HCT116 (cell line): ENCODE results near the gene NDE1. TPM values are rescaled to one million over a fixed set of nuclear protein-coding genes. Genes with fewer than 3 reads are reported as not detected.

Experiments used
- ATAC-seq: fragments of 200-7000 bp; cut with Tn5 transposase; 2 replicates; pipeline ENCODE4 v1.9.1; 2020; ENCODE audit warnings: mild to moderate bottlenecking, moderate library complexity
- BruUV-seq: library from RNA; stranded (reverse); fragments of 400-500 nt; replicated peaks from 2 replicates; lab custom pipeline; 2021; lab: Mats Ljungman, UMichigan
- CTCF ChIA-PET: fragments of 300-600 bp; sonication (Branson Sonifier 250); formaldehyde crosslinking; loops from one replicate; lab custom pipeline; 2021; ENCODE audit warnings: antibody characterized with exemption; lab: Charles Lee
- POLR2A ChIA-PET: fragments of 300-600, 350-600 bp; sonication (Branson Sonifier 250); formaldehyde crosslinking; loops from one replicate; lab custom pipeline; 2021; ENCODE audit warnings: antibody characterized with exemption; lab: Charles Lee
- RAD21 ChIA-PET, 2 experiments: fragments of 300-600 bp; sonication (Branson Sonifier 250); formaldehyde crosslinking; loops; one replicate each; lab custom pipeline; 2023; ENCODE audit warnings: low total read pairs in 2 of 2; ENCODE audit not compliant: uncharacterized antibody in 2 of 2, unreplicated experiment in 2 of 2, low non-redundant PET in 1 of 2; lab: Charles Lee
- DNase-seq: peaks from one replicate; pipeline ENCODE4 v3.0.0-alpha.2; 2010; ENCODE audit warnings: low read depth, low spot score
- H2AFZ ChIP-seq: fragments of 200-600 bp; shearing (Covaris generic), sonication (generic); 2 replicates; pipeline ENCODE4 v1.6.1; 2017; ENCODE audit warnings: low read depth, mixed run types, mixed read lengths, antibody characterized with exemption, low read length; ENCODE audit not compliant: poor library complexity, severe bottlenecking
- H3K27ac ChIP-seq: 2 replicates; pipeline ENCODE4 v1.5.1; 2012; ENCODE audit warnings: low read depth, low read length
- H3K27me3 ChIP-seq: fragments of 200-600 bp; sonication (generic); 2 replicates; pipeline ENCODE4 v1.6.1; 2016; ENCODE audit warnings: mixed run types, low read length, mixed read lengths; ENCODE audit not compliant: insufficient read depth
- H3K36me3 ChIP-seq, 2 experiments: fragments of 200-500 bp in 1 of 2; fragments of 200-600 bp in 1 of 2; sonication (Bioruptor generic) in 1 of 2; sonication (generic) in 1 of 2; 2 replicates each; pipeline versions ENCODE4 v1.5.1 to v1.6.1; 2014 to 2016; ENCODE audit warnings: low read length in 2 of 2, inconsistent platforms in 1 of 2, mixed read lengths in 1 of 2, mixed run types in 1 of 2; ENCODE audit not compliant: insufficient read depth in 2 of 2, control insufficient read depth in 1 of 2
- H3K4me1 ChIP-seq, 2 experiments: fragments of 200-600 bp in 1 of 2; sonication (generic) in 1 of 2; 2 replicates each; pipeline versions ENCODE4 v1.5.1 to v1.6.1; 2012 to 2017; ENCODE audit warnings: low read length in 2 of 2, inconsistent platforms in 1 of 2, mild to moderate bottlenecking in 1 of 2, mixed read lengths in 1 of 2, mixed run types in 1 of 2, moderate library complexity in 1 of 2; ENCODE audit not compliant: insufficient read depth in 2 of 2, control insufficient read depth in 1 of 2
- H3K4me2 ChIP-seq: fragments of 200-600 bp; sonication (generic); 2 replicates; pipeline ENCODE4 v1.6.1; 2017; ENCODE audit warnings: mixed run types, low read length, mixed read lengths
- H3K4me3 ChIP-seq, 2 experiments: fragments of 200-600 bp in 1 of 2; sonication (generic) in 1 of 2; replicated peaks in 1 of 2; 2 replicates each; pipeline ENCODE4 v1.5.1; 2011 to 2016; ENCODE audit warnings: low read length in 2 of 2, control low read depth in 1 of 2, low read depth in 1 of 2, mild to moderate bottlenecking in 1 of 2, mixed read lengths in 1 of 2, mixed run types in 1 of 2
- H3K79me2 ChIP-seq: fragments of 200-600 bp; sonication (generic); 2 replicates; pipeline ENCODE4 v1.6.1; 2017; ENCODE audit warnings: mild to moderate bottlenecking, mixed run types, low read length, moderate library complexity, mixed read lengths; ENCODE audit not compliant: insufficient read depth
- H3K9ac ChIP-seq: fragments of 200-600 bp; sonication (generic); 2 replicates; pipeline ENCODE4 v1.6.1; 2016; ENCODE audit warnings: low read length, mixed read lengths
- H3K9me2 ChIP-seq: fragments of 200-600 bp; sonication (generic), shearing (Covaris generic); 2 replicates; pipeline ENCODE4 v1.6.1; 2017; ENCODE audit warnings: mixed run types, mild to moderate bottlenecking, moderate library complexity; ENCODE audit not compliant: insufficient read depth
- H3K9me3 ChIP-seq, 2 experiments: fragments of 200-500 bp in 1 of 2; fragments of 200-600 bp in 1 of 2; sonication (Bioruptor generic) in 1 of 2; sonication (generic) in 1 of 2; 2 replicates each; pipeline ENCODE4 v1.6.1; 2014 to 2017; ENCODE audit warnings: low read length in 2 of 2, mixed read lengths in 2 of 2, inconsistent platforms in 1 of 2, low read depth in 1 of 2, mild to moderate bottlenecking in 1 of 2, mixed run types in 1 of 2, moderate library complexity in 1 of 2; ENCODE audit not compliant: control insufficient read depth in 1 of 2, insufficient read depth in 1 of 2
- H4K20me1 ChIP-seq: fragments of 200-600 bp; sonication (generic), shearing (Covaris generic); 2 replicates; pipeline ENCODE4 v1.6.1; 2017; ENCODE audit warnings: mixed run types, mild to moderate bottlenecking, moderate library complexity; ENCODE audit not compliant: insufficient read depth
- CBX3 ChIP-seq: IDR thresholded peaks from 2 replicates; pipeline ENCODE4 v1.6.1; 2012; ENCODE audit warnings: low read depth
- CEBPB ChIP-seq: IDR thresholded peaks from 2 replicates; pipeline ENCODE4 v1.6.1; 2012; ENCODE audit warnings: low read depth
- EGR1 ChIP-seq: IDR thresholded peaks from 2 replicates; pipeline ENCODE4 v1.6.1; 2012; ENCODE audit warnings: low read depth
- ELF1 ChIP-seq: IDR thresholded peaks from 2 replicates; pipeline ENCODE4 v1.6.1; 2012; ENCODE audit warnings: low read depth, borderline replicate concordance
- EZH2phosphoT487 ChIP-seq: fragments of 200-600 bp; IDR thresholded peaks from 2 replicates; pipeline ENCODE4 v1.6.1; 2018; ENCODE audit warnings: antibody characterized with exemption, borderline replicate concordance
- POLR2A ChIP-seq: IDR thresholded peaks from 2 replicates; pipeline ENCODE4 v1.7.0; 2011; ENCODE audit warnings: borderline replicate concordance; ENCODE audit not compliant: insufficient read depth, insufficient read length; ENCODE audit errors: extremely low read depth
- POLR2AphosphoS5 ChIP-seq: IDR thresholded peaks from 2 replicates; pipeline ENCODE4 v1.6.1; 2011; ENCODE audit warnings: mild to moderate bottlenecking, low read depth, low read length, moderate library complexity
- RAD21 ChIP-seq: IDR thresholded peaks from 2 replicates; pipeline ENCODE4 v1.6.1; 2012; ENCODE audit warnings: low read depth, mild to moderate bottlenecking
- REST ChIP-seq: IDR thresholded peaks from 2 replicates; pipeline ENCODE4 v1.6.1; 2012; ENCODE audit warnings: low read depth
- SIN3A ChIP-seq: IDR thresholded peaks from 2 replicates; pipeline ENCODE4 v1.6.1; 2012; ENCODE audit warnings: low read depth
- SP1 ChIP-seq: IDR thresholded peaks from 2 replicates; pipeline ENCODE4 v1.6.1; 2012; ENCODE audit warnings: low read depth
- TCF7L2 ChIP-seq: IDR thresholded peaks from 2 replicates; pipeline ENCODE4 v1.7.0; 2011; ENCODE audit warnings: borderline replicate concordance, inconsistent platforms; ENCODE audit not compliant: insufficient read depth, insufficient read length; ENCODE audit errors: extremely low read depth
- ZBTB33 ChIP-seq: IDR thresholded peaks from 2 replicates; pipeline ENCODE4 v1.6.1; 2011; ENCODE audit warnings: mild to moderate bottlenecking, low read length, moderate library complexity; ENCODE audit not compliant: insufficient replicate concordance; ENCODE audit errors: extremely low read depth
- ZFX ChIP-seq: fragments of 450-650 bp; IDR thresholded peaks from 2 replicates; pipeline ENCODE4 v1.6.1; 2017
- intact Hi-C: fragments of 100-400 bp; cut with micrococcal nuclease; formaldehyde crosslinking; loops from 2 replicates; pipeline ENCODE4 v1.10.0; 2022
- total RNA-seq: library from RNA; stranded (reverse); gene quantifications from one replicate; pipeline ENCODE4 v1.2.1, GENCODE V29; 2021; ENCODE audit not compliant: unreplicated experiment
- TF ChIP-seq, protein P1 (sequence below): IDR thresholded peaks from 2 replicates; pipeline ENCODE4 v1.6.1; 2012

NDE1 gene
- total RNA-seq, 1 experiment from 2014 or later = 103 TPM

GRCh38 chr16:15708997-15709396, 59.0 kb downstream of the NDE1 start:
- DNase-seq (no peak), ATAC-seq (no peak)
- Histone ChIP-seq H3K9ac (no peak overlapping the region), H3K9me3 (no peaks in the 10 kb centered on the region), H4K20me1 (no peaks in the 10 kb centered on the region), H3K4me2 (no peak overlapping the region), H3K27ac (no peak overlapping the region), H3K4me3 (no peak overlapping the region), H3K4me1 (no peaks in the 10 kb centered on the region), H3K36me3 (peaks cover 0 to 2% of the 10 kb centered on the region in 2 experiments; a peak in 2 of 4 replicates), H3K79me2 (no peaks in the 10 kb centered on the region), H3K9me2 (no peaks in the 10 kb centered on the region), H3K27me3 (no peaks in the 10 kb centered on the region), H2AFZ (no peak overlapping the region)
- TF ChIP-seq EGR1 (no peak), ZFX (no peak), CEBPB (no peak), POLR2AphosphoS5 (no peak), TCF7L2 (no peak), SIN3A (no peak), CBX3 (no peak), ELF1 (no peak), POLR2A (no peak)
- TF ChIP-seq, protein P1, sequence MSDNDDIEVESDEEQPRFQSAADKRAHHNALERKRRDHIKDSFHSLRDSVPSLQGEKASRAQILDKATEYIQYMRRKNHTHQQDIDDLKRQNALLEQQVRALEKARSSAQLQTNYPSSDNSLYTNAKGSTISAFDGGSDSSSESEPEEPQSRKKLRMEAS = no peak
- no TSS peak for BruUV-seq
- intact Hi-C loops = loop anchor here (10.0 kb wide), 2 partner anchors 56 to 416 kb away; no protein-coding TSS in a partner anchor
- RAD21 ChIA-PET = no interaction called here
- CTCF ChIA-PET = no interaction called here
- POLR2A ChIA-PET = no interaction called here

GRCh38 chr16:15714393-15715172, 64.5 kb downstream of the NDE1 start:
- Histone ChIP-seq H4K20me1 (no peaks in the 10 kb centered on the region), H3K4me3 (no peak overlapping the region), H2AFZ (no peak overlapping the region), H3K27ac (no peak overlapping the region), H3K9me2 (no peaks in the 10 kb centered on the region), H3K9me3 (no peaks in the 10 kb centered on the region), H3K27me3 (no peaks in the 10 kb centered on the region), H3K36me3 (no peaks in the 10 kb centered on the region; a peak in 1 of 4 replicates), H3K79me2 (no peaks in the 10 kb centered on the region), H3K4me2 (no peak overlapping the region), H3K9ac (no peak overlapping the region), H3K4me1 (no peaks in the 10 kb centered on the region)
- ChIA-PET POLR2A (no interaction called here), RAD21 (no interaction called here), CTCF (no interaction called here)
- ATAC-seq (no peak), DNase-seq (no peak)
- BruUV-seq = no TSS peak
- intact Hi-C loops = no loop called here
- no peak for TF ChIP-seq REST
- TF ChIP-seq ZBTB33 = no peak
- no peak for TF ChIP-seq SP1
- no peak for TF ChIP-seq ELF1
- TF ChIP-seq CEBPB = no peak
- no peak for TF ChIP-seq RAD21
- TF ChIP-seq SIN3A = no peak
- TF ChIP-seq EZH2phosphoT487 = no peak
- no peak for TF ChIP-seq TCF7L2
- TF ChIP-seq EGR1 = no peak
